Liver (tissue), 9 donors: Measurements from ENCODE around the gene ATP2B2. TPM values are rescaled to one million over a fixed set of nuclear protein-coding genes. Genes with fewer than 3 reads are reported as not detected.

ENCODE experiments used
- DNase-seq: peaks from one replicate; pipeline ENCODE4 v3.0.0-alpha.2; 2017; ENCODE audit warnings: low spot score
- H3K27ac ChIP-seq, 2 donors: one replicate each; pipeline ENCODE4 v1.7.0; 2013; ENCODE audit warnings: inconsistent platforms in 2 of 2, low read length in 2 of 2, control low read depth in 1 of 2, low read depth in 1 of 2, mild to moderate bottlenecking in 1 of 2
- H3K27me3 ChIP-seq, 4 donors: one replicate each; pipeline versions ENCODE4 v1.6.1 to v1.7.0; 2013; ENCODE audit warnings: low read length in 3 of 4, inconsistent platforms in 1 of 4, mild to moderate bottlenecking in 1 of 4, moderate library complexity in 1 of 4; ENCODE audit not compliant: control insufficient read depth in 4 of 4, insufficient read depth in 4 of 4
- H3K36me3 ChIP-seq, 4 donors: one replicate each; pipeline versions ENCODE4 v1.6.1 to v1.7.0; 2013; ENCODE audit warnings: low read length in 3 of 4, mild to moderate bottlenecking in 3 of 4, low read depth in 1 of 4, moderate library complexity in 1 of 4; ENCODE audit not compliant: control insufficient read depth in 4 of 4, insufficient read depth in 3 of 4
- H3K4me1 ChIP-seq, 4 donors: one replicate each; pipeline versions ENCODE4 v1.6.1 to v1.7.0; 2013; ENCODE audit warnings: low read length in 3 of 4, mild to moderate bottlenecking in 3 of 4, moderate library complexity in 1 of 4; ENCODE audit not compliant: control insufficient read depth in 4 of 4, insufficient read depth in 4 of 4
- H3K4me3 ChIP-seq, 3 donors: one replicate each; pipeline versions ENCODE4 v1.6.1 to v1.7.0; 2013; ENCODE audit warnings: low read length in 3 of 3, control low read depth in 1 of 3, low read depth in 1 of 3, mild to moderate bottlenecking in 1 of 3
- H3K9ac ChIP-seq, 2 donors: one replicate each; pipeline ENCODE4 v1.7.0; 2013; ENCODE audit warnings: low read length in 2 of 2, mild to moderate bottlenecking in 2 of 2, moderate library complexity in 2 of 2, control low read depth in 1 of 2, low read depth in 1 of 2
- H3K9me3 ChIP-seq, 4 donors: one replicate each; pipeline versions ENCODE4 v1.6.1 to v1.7.0; 2013; ENCODE audit warnings: low read length in 3 of 4; ENCODE audit not compliant: control insufficient read depth in 4 of 4
- ATF3 ChIP-seq: IDR thresholded peaks from 2 replicates; pipeline ENCODE4 v1.6.1; 2016; ENCODE audit warnings: antibody characterized with exemption
- CTCF ChIP-seq: fragments of 150-350 bp; IDR thresholded peaks from 2 replicates; pipeline ENCODE4 v1.5.1; 2017; ENCODE audit warnings: improper control_type of control experiment, low read depth, low read length; ENCODE audit not compliant: missing input control
- EGR1 ChIP-seq, 2 donors: IDR thresholded peaks; 2 replicates each; pipeline ENCODE4 v1.6.1; 2016 to 2018; ENCODE audit warnings: antibody characterized with exemption in 2 of 2, low read depth in 2 of 2
- FOXA1 ChIP-seq: IDR thresholded peaks from 2 replicates; pipeline ENCODE4 v1.6.1; 2016; ENCODE audit warnings: antibody characterized with exemption
- FOXA2 ChIP-seq: IDR thresholded peaks from 2 replicates; pipeline ENCODE4 v1.6.1; 2016; ENCODE audit warnings: antibody characterized with exemption
- GABPA ChIP-seq, 2 donors: IDR thresholded peaks in 1 of 2; conservative IDR thresholded peaks in 1 of 2; 2 replicates each; pipeline ENCODE4 v1.6.1; 2016; ENCODE audit warnings: antibody characterized with exemption in 2 of 2, mild to moderate bottlenecking in 1 of 2, moderate library complexity in 1 of 2
- HNF4A ChIP-seq, 2 donors: conservative IDR thresholded peaks; 2 replicates each; pipeline ENCODE4 v1.6.1; 2016; ENCODE audit warnings: antibody characterized with exemption in 2 of 2, mild to moderate bottlenecking in 2 of 2
- HNF4G ChIP-seq: IDR thresholded peaks from 2 replicates; pipeline ENCODE4 v1.6.1; 2016; ENCODE audit warnings: antibody characterized with exemption
- JUND ChIP-seq, 2 donors: IDR thresholded peaks; 2 replicates each; pipeline ENCODE4 v1.6.1; 2016; ENCODE audit warnings: antibody characterized with exemption in 2 of 2
- MAX ChIP-seq: IDR thresholded peaks from 2 replicates; pipeline ENCODE4 v1.6.1; 2016; ENCODE audit warnings: antibody characterized with exemption
- NR2F2 ChIP-seq: IDR thresholded peaks from 2 replicates; pipeline ENCODE4 v1.6.1; 2016; ENCODE audit warnings: antibody characterized with exemption
- RAD21 ChIP-seq, 2 donors: IDR thresholded peaks; 2 replicates each; pipeline ENCODE4 v1.6.1; 2016; ENCODE audit warnings: antibody characterized with exemption in 2 of 2, mild to moderate bottlenecking in 2 of 2
- REST ChIP-seq: IDR thresholded peaks from 2 replicates; pipeline ENCODE4 v1.6.1; 2016; ENCODE audit warnings: antibody characterized with exemption, mild to moderate bottlenecking
- RXRA ChIP-seq, 2 donors: IDR thresholded peaks; 2 replicates each; pipeline ENCODE4 v1.6.1; 2017 to 2018; ENCODE audit warnings: antibody characterized with exemption in 2 of 2, mild to moderate bottlenecking in 1 of 2
- SP1 ChIP-seq: IDR thresholded peaks from 2 replicates; pipeline ENCODE4 v1.6.1; 2018; ENCODE audit warnings: antibody characterized with exemption, mild to moderate bottlenecking
- TAF1 ChIP-seq: conservative IDR thresholded peaks from 2 replicates; pipeline ENCODE4 v1.6.1; 2016; ENCODE audit warnings: antibody characterized with exemption, mild to moderate bottlenecking
- YY1 ChIP-seq: IDR thresholded peaks from 2 replicates; pipeline ENCODE4 v1.6.1; 2016; ENCODE audit warnings: antibody characterized with exemption, mild to moderate bottlenecking
- ZBTB33 ChIP-seq: IDR thresholded peaks from 2 replicates; pipeline ENCODE4 v1.6.1; 2016; ENCODE audit warnings: antibody characterized with exemption
- WGBS: extraction: QIAGEN DNeasy Blood & Tissue Kit; methylation state at CpG from one replicate; pipeline ENCODE4 v1.1.7; 2013; 5-methylcytosine and 5-hydroxymethylcytosine counted together
- polyA plus RNA-seq, 2 donors: library from polyadenylated mRNA; stranded (reverse) in 1 of 2; unstranded in 1 of 2; fragments of 200-250 nt in 1 of 2; fragments of >200 nt in 1 of 2; fragmentation: Nextera tagmentation in 1 of 2; extraction: Ambion mirVana in 1 of 2; gene quantifications; one replicate each; pipeline versions ENCODE4 v1.2.1 to v1.2.3, GENCODE V29; 2013 to 2015
- total RNA-seq, 2 donors: library from RNA; depleted of rRNA; stranded (reverse); fragments of >200 nt; gene quantifications; one replicate each; pipeline ENCODE4 v1.2.3, GENCODE V29; 2014
- donor health status: healthy.
- donor health status: healthy.
- donor health status: healthy.
- donor health status: healthy.
- donor health status: healthy.

Gene ATP2B2
- total and polyA plus RNA-seq, 4 donors: 10.4 to 27.8 (median 20.7) TPM

GRCh38 chr3:10435850-10436249, 69.5 kb downstream of the ATP2B2 start:
- peaks cover 13 to 40% (median 36%) of the 10 kb centered on the region in 4 donors for H3K4me1 ChIP-seq
- no peaks in the 10 kb centered on the region for H3K9me3 ChIP-seq
- no peak overlapping the region for H3K27ac ChIP-seq
- DNase-seq: no peak
- H3K36me3 ChIP-seq: peaks cover 0 to 2% (median 0%) of the 10 kb centered on the region in 4 donors
- H3K9ac ChIP-seq: no peak overlapping the region
- H3K27me3 ChIP-seq: no peaks in the 10 kb centered on the region
- H3K4me3 ChIP-seq: no peak overlapping the region
- TF ChIP-seq TAF1: no peak
- TF ChIP-seq ATF3: no peak
- TF ChIP-seq RAD21 (IDR thresholded peaks at IDR 0.05): no peak
- TF ChIP-seq GABPA (IDR thresholded peaks at IDR 0.05 in 1 of 2, conservative IDR thresholded peaks at IDR 0.05 in 1 of 2): no peak
- TF ChIP-seq FOXA2: no peak
- no peak for TF ChIP-seq RXRA (IDR thresholded peaks at IDR 0.05)
- no peak for TF ChIP-seq JUND (IDR thresholded peaks at IDR 0.05)
- WGBS: 93% methylated on average over 3 of the region's 3 CpGs

- H3K4me3 ChIP-seq: no peak overlapping the region
- no peak for DNase-seq
- no peaks in the 10 kb centered on the region for H3K9me3 ChIP-seq
- peaks cover 0 to 2% (median 0%) of the 10 kb centered on the region in 4 donors for H3K36me3 ChIP-seq
- no peak overlapping the region for H3K9ac ChIP-seq
- no peak for TF ChIP-seq SP1
- TF ChIP-seq ATF3: no peak
- no peak for TF ChIP-seq RAD21 (IDR thresholded peaks at IDR 0.05)
- TF ChIP-seq YY1: no peak
- TF ChIP-seq HNF4G: no peak
- no peak for TF ChIP-seq FOXA1
- no peak for TF ChIP-seq FOXA2
- TF ChIP-seq ZBTB33: no peak
- no peak for TF ChIP-seq CTCF
- no peak for TF ChIP-seq JUND (IDR thresholded peaks at IDR 0.05)
- no peak for TF ChIP-seq EGR1 (IDR thresholded peaks at IDR 0.05; ENCODE audit: low read depth in 2 of 2)
- TF ChIP-seq HNF4A (conservative IDR thresholded peaks at IDR 0.05): no peak
- no peak for TF ChIP-seq REST
- no peak for TF ChIP-seq RXRA (IDR thresholded peaks at IDR 0.05)
- no peak for TF ChIP-seq MAX
- TF ChIP-seq NR2F2: no peak
- TF ChIP-seq GABPA (IDR thresholded peaks at IDR 0.05 in 1 of 2, conservative IDR thresholded peaks at IDR 0.05 in 1 of 2): no peak
- no peak for TF ChIP-seq TAF1
- peaks cover 12 to 31% (median 27%) of the 10 kb centered on the region in 4 donors for H3K4me1 ChIP-seq
- 86% methylated on average over 9 of the region's 9 CpGs for WGBS
- H3K27me3 ChIP-seq: no peaks in the 10 kb centered on the region
- no peak overlapping the region for H3K27ac ChIP-seq
Measured at GRCh38 chr3:10434938-10435336, 70.4 kb downstream of the ATP2B2 start.
